HepG2 (cell line): ENCODE results near the gene CMIP. TPM values are rescaled to one million over a fixed set of nuclear protein-coding genes. Genes with fewer than 3 reads are reported as not detected.
A peak's percentile ranks its signal among the peaks of the same experiment; 100 is the strongest.

Experiments
- CBX2 ChIP-seq, 2 experiments: fragments of 200-600 bp in 1 of 2; sonication (generic); formaldehyde crosslinking in 1 of 2; IDR thresholded peaks; 2 replicates each; pipeline versions ENCODE4 v1.7.0 to v1.8.1; 2018 to 2022; ENCODE audit warnings: low read depth in 2 of 2, low read length in 1 of 2, mild to moderate bottlenecking in 1 of 2, missing genetic modification reagents in 1 of 2
- FOXM1 ChIP-seq: sonication (generic); formaldehyde crosslinking; IDR thresholded peaks from 2 replicates; pipeline ENCODE4 v1.5.0; 2020; ENCODE audit warnings: missing genetic modification reagents
- HHEX ChIP-seq: IDR thresholded peaks from 2 replicates; pipeline ENCODE4 v1.6.1; 2016; ENCODE audit warnings: control low read depth
- HOXA9 ChIP-seq: sonication (generic); formaldehyde crosslinking; IDR thresholded peaks from 2 replicates; pipeline ENCODE4 v1.8.1; 2022; ENCODE audit warnings: missing genetic modification reagents, mild to moderate bottlenecking, moderate library complexity, borderline replicate concordance
- KDM6A ChIP-seq: IDR thresholded peaks from 2 replicates; pipeline ENCODE4 v1.6.1; 2016; ENCODE audit warnings: low read depth
- LCORL ChIP-seq, 2 experiments: fragments of 450-650 bp in 1 of 2; sonication (generic) in 1 of 2; formaldehyde crosslinking in 1 of 2; IDR thresholded peaks; 2 replicates each; pipeline versions ENCODE4 v1.5.0 to v1.6.1; 2017 to 2020; ENCODE audit warnings: antibody characterized with exemption in 1 of 2, missing genetic modification reagents in 1 of 2
- MEIS2 ChIP-seq: sonication (generic); formaldehyde crosslinking; IDR thresholded peaks from 2 replicates; pipeline ENCODE4 v1.9.0; 2021; ENCODE audit warnings: mild to moderate bottlenecking, missing genetic modification reagents
- MLLT10 ChIP-seq: sonication (generic); formaldehyde crosslinking; IDR thresholded peaks from 2 replicates; pipeline ENCODE4 v1.4.0; 2020; ENCODE audit warnings: missing genetic modification reagents
- PCBP1 ChIP-seq: fragments of 200-400 bp; formaldehyde crosslinking; IDR thresholded peaks from 2 replicates; pipeline ENCODE4 v1.6.1; 2017; ENCODE audit warnings: mild to moderate bottlenecking, low read depth, low read length, borderline replicate concordance
- POLR2A ChIP-seq, 2 experiments: IDR thresholded peaks; 2 replicates each; pipeline ENCODE4 v1.6.1; 2011; ENCODE audit warnings: low read depth in 2 of 2, low read length in 2 of 2, mild to moderate bottlenecking in 1 of 2, moderate library complexity in 1 of 2; ENCODE audit not compliant: insufficient read depth in 1 of 2
- RXRA ChIP-seq: sonication (generic); formaldehyde crosslinking; IDR thresholded peaks from 2 replicates; pipeline ENCODE4 v1.5.1; 2020; ENCODE audit warnings: missing genetic modification reagents
- SCMH1 ChIP-seq: sonication (generic); formaldehyde crosslinking; IDR thresholded peaks from 2 replicates; pipeline ENCODE4 v1.9.0; 2021; ENCODE audit warnings: missing genetic modification reagents, mild to moderate bottlenecking, borderline replicate concordance
- SIX4 ChIP-seq: sonication (generic); formaldehyde crosslinking; IDR thresholded peaks from 2 replicates; pipeline ENCODE4 v1.4.0; 2020; ENCODE audit warnings: missing genetic modification reagents
- SRY ChIP-seq: sonication (generic); formaldehyde crosslinking; IDR thresholded peaks from 2 replicates; pipeline ENCODE4 v1.8.0; 2022; ENCODE audit warnings: mild to moderate bottlenecking, missing genetic modification reagents
- XRCC5 ChIP-seq: fragments of 200-400 bp; formaldehyde crosslinking; optimal IDR thresholded peaks from 2 replicates; pipeline ENCODE3; 2017; ENCODE audit warnings: mild to moderate bottlenecking, low read length
- ZFP37 ChIP-seq: sonication (generic); formaldehyde crosslinking; IDR thresholded peaks from 2 replicates; pipeline ENCODE4 v1.4.0; 2020; ENCODE audit warnings: missing genetic modification reagents, borderline replicate concordance
- ZFP90 ChIP-seq: sonication (generic); formaldehyde crosslinking; IDR thresholded peaks from 2 replicates; pipeline ENCODE4 v1.8.0; 2022; ENCODE audit warnings: missing genetic modification reagents, mild to moderate bottlenecking, inconsistent platforms, borderline replicate concordance
- ZNF205 ChIP-seq: IDR thresholded peaks from 2 replicates; pipeline ENCODE4 v1.6.1; 2018; ENCODE audit warnings: missing biosample characterization, missing genetic modification reagents
- ZNF263 ChIP-seq: sonication (generic); formaldehyde crosslinking; IDR thresholded peaks from 2 replicates; pipeline ENCODE4 v1.4.0; 2020; ENCODE audit warnings: missing genetic modification reagents
- ZNF274 ChIP-seq: sonication (generic); formaldehyde crosslinking; IDR thresholded peaks from 2 replicates; pipeline ENCODE4 v1.5.1; 2020; ENCODE audit warnings: mild to moderate bottlenecking, missing genetic modification reagents
- ZNF501 ChIP-seq: sonication (generic); formaldehyde crosslinking; IDR thresholded peaks from 2 replicates; pipeline ENCODE4 v1.5.1; 2020; ENCODE audit warnings: mild to moderate bottlenecking, moderate library complexity, missing genetic modification reagents
- ZNF616 ChIP-seq: sonication (generic); formaldehyde crosslinking; IDR thresholded peaks from 2 replicates; pipeline ENCODE4 v1.5.0; 2020; ENCODE audit warnings: low read depth, mild to moderate bottlenecking, missing genetic modification reagents
- ZNF672 ChIP-seq: sonication (generic); formaldehyde crosslinking; IDR thresholded peaks from 2 replicates; pipeline ENCODE4 v1.8.1; 2022; ENCODE audit warnings: missing genetic modification reagents
- ZXDC ChIP-seq: sonication (generic); formaldehyde crosslinking; IDR thresholded peaks from 2 replicates; pipeline ENCODE4 v1.5.0; 2020; ENCODE audit warnings: mild to moderate bottlenecking, missing genetic modification reagents
- polyA plus RNA-seq, 8 experiments: library from polyadenylated mRNA; depleted of rRNA in 3 of 8; stranded (reverse) in 7 of 8; unstranded in 1 of 8; fragments of >200 nt; fragmentation: Illumina TruSeq in 4 of 8; extraction: Trizol in 4 of 8; gene quantifications; 2 replicates each; pipeline versions ENCODE4 v1.2.1 to v1.2.3, GENCODE V29; 2011 to 2016; ENCODE audit warnings: low read depth in 4 of 8, missing spikeins in 1 of 8, mixed read lengths in 1 of 8; ENCODE audit not compliant: insufficient read depth in 1 of 8
- total RNA-seq, 5 experiments: library from RNA; depleted of rRNA; stranded (reverse); fragments of >200 nt; fragmentation: Illumina TruSeq; extraction: Trizol; gene quantifications; 2 replicates each; pipeline ENCODE4 v1.2.3, GENCODE V29; 2016; ENCODE audit warnings: low read depth in 1 of 5
- TF ChIP-seq, protein P1 (sequence below): sonication (generic); formaldehyde crosslinking; IDR thresholded peaks from 2 replicates; pipeline ENCODE4 v1.4.0; 2020; ENCODE audit warnings: missing genetic modification reagents
- TF ChIP-seq, protein P2 (sequence below): sonication (generic); formaldehyde crosslinking; conservative IDR thresholded peaks from 2 replicates; pipeline ENCODE4 v1.5.0; 2020; ENCODE audit warnings: missing genetic modification reagents

CMIP gene
- total and polyA plus RNA-seq, 2 of the 13 experiments (the other 11 are each of a cell fraction or from before 2014, with no cell fraction given), result 10.9 to 18.1 TPM

DNA sequence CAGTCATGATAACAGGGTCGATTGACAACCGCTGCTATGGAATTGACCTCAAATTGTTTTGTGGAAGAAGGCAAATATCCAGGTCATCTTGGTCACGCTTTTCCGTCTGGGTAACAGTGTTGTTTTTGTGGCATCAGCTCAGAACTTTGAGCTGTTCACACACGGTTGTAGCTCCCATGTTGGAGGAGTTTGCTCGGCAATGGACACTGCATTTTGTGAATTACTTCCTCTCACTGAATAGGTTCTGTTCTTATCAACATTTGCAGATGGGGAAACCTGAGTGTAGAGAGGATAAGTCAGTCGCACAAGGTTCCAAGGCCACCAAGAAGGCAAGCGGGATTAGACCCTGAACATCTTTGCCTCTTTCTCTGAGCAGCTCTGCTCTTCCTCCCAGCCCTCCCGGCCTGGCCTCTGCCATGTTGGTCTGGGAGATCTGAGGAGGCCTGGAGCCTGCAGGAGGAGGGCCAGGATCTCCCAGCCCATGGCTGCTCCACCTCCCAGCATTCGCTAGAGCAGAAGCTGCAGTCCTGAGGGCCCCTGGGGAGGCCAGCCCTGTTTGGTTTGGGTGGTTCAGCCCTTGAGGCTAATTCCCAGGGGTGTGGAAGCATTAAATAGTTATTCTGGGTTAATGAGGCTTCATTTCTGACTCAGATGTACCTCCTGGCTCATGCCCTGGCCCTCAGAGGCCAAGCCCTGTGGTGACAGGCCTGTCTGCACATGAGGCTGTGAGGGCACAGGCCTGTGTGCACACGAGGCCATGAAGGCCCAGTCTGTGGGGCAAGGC is 180.3 kb downstream of the CMIP start (continued):
- TF ChIP-seq, protein P1, sequence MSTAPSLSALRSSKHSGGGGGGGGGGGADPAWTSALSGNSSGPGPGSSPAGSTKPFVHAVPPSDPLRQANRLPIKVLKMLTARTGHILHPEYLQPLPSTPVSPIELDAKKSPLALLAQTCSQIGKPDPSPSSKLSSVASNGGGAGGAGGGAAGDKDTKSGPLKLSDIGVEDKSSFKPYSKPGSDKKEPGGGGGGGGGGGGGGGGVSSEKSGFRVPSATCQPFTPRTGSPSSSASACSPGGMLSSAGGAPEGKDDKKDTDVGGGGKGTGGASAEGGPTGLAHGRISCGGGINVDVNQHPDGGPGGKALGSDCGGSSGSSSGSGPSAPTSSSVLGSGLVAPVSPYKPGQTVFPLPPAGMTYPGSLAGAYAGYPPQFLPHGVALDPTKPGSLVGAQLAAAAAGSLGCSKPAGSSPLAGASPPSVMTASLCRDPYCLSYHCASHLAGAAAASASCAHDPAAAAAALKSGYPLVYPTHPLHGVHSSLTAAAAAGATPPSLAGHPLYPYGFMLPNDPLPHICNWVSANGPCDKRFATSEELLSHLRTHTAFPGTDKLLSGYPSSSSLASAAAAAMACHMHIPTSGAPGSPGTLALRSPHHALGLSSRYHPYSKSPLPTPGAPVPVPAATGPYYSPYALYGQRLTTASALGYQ (CRISPR knock-in tag), result no peak
- TF ChIP-seq KDM6A (CRISPR knock-in tag) (peak; percentile 71), LCORL (IDR thresholded peaks at IDR 0.05) (no peak), LCORL (CRISPR knock-in tag; IDR thresholded peaks at IDR 0.05) (peak; percentile 94), MEIS2 (CRISPR knock-in tag) (no peak; the same call in 1 of the 2 replicates), PCBP1 (no peak), ZNF274 (0 out of 2 replicates have a peak, but pooled peaks have one; percentile 27), RXRA (CRISPR knock-in tag) (peak; percentile 3; the same call in 1 of the 2 replicates), HHEX (CRISPR knock-in tag) (peak; percentile 85), SIX4 (CRISPR knock-in tag) (no peak), ZFP37 (no peak), ZNF672 (CRISPR knock-in tag) (no peak), ZNF263 (CRISPR knock-in tag) (peak; percentile 62), POLR2A (IDR thresholded peaks at IDR 0.05; ENCODE audit: insufficient read depth in 1 of 2, low read depth in 2 of 2, low read length in 2 of 2) (no peak), HOXA9 (no peak), ZXDC (no peak), SRY (CRISPR knock-in tag) (no peak), MLLT10 (CRISPR knock-in tag) (no peak), FOXM1 (CRISPR knock-in tag) (no peak), ZNF616 (CRISPR knock-in tag) (no peak; the same call in 1 of the 2 replicates), ZNF501 (peak; percentile 52; the same call in 1 of the 2 replicates), SCMH1 (no peak), CBX2 (IDR thresholded peaks at IDR 0.05; ENCODE audit: low read depth, low read length) (no peak), CBX2 (CRISPR knock-in tag; IDR thresholded peaks at IDR 0.05; ENCODE audit: low read depth) (no peak), XRCC5 (no peak), ZNF205 (no peak; the same call in 1 of the 2 replicates), ZFP90 (CRISPR knock-in tag) (0 out of 2 replicates have a peak, but pooled peaks have one; percentile 83)
- TF ChIP-seq, protein P2, sequence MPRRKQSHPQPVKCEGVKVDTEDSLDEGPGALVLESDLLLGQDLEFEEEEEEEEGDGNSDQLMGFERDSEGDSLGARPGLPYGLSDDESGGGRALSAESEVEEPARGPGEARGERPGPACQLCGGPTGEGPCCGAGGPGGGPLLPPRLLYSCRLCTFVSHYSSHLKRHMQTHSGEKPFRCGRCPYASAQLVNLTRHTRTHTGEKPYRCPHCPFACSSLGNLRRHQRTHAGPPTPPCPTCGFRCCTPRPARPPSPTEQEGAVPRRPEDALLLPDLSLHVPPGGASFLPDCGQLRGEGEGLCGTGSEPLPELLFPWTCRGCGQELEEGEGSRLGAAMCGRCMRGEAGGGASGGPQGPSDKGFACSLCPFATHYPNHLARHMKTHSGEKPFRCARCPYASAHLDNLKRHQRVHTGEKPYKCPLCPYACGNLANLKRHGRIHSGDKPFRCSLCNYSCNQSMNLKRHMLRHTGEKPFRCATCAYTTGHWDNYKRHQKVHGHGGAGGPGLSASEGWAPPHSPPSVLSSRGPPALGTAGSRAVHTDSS (CRISPR knock-in tag), result no peak
